Osteoblast (primary cell): ENCODE measurements around the gene MYORG. TPM values are rescaled to one million over a fixed set of nuclear protein-coding genes. Genes with fewer than 3 reads are reported as not detected.

Experiments
- DNase-seq: peaks from one replicate; pipeline ENCODE4 v3.0.0; 2011; ENCODE audit warnings: low spot score, mixed read lengths; ENCODE audit not compliant: insufficient read length; ENCODE audit errors: missing footprints
- H2AFZ ChIP-seq: 2 replicates; pipeline ENCODE4 v1.6.0; 2011; ENCODE audit warnings: mild to moderate bottlenecking, low read length
- H3K27ac ChIP-seq: 2 replicates; pipeline ENCODE4 v1.5.1; 2011; ENCODE audit warnings: mild to moderate bottlenecking, low read depth, low read length, moderate library complexity
- H3K27me3 ChIP-seq: 2 replicates; pipeline ENCODE4 v1.6.0; 2012; ENCODE audit warnings: mild to moderate bottlenecking, control low read depth, inconsistent platforms, low read length, moderate library complexity; ENCODE audit not compliant: insufficient read depth
- H3K36me3 ChIP-seq: 2 replicates; pipeline ENCODE4 v1.5.1; 2011; ENCODE audit warnings: mild to moderate bottlenecking, low read length, control low read depth, moderate library complexity; ENCODE audit not compliant: insufficient read depth
- H3K4me1 ChIP-seq: 2 replicates; pipeline ENCODE4 v1.5.1; 2011; ENCODE audit warnings: mild to moderate bottlenecking, low read length, control low read depth, moderate library complexity; ENCODE audit not compliant: insufficient read depth
- H3K4me2 ChIP-seq: 2 replicates; pipeline ENCODE4 v1.6.0; 2011; ENCODE audit warnings: mild to moderate bottlenecking, low read length; ENCODE audit not compliant: insufficient read depth
- H3K4me3 ChIP-seq: fragments of 200-600 bp; sonication (generic); 3 replicates; pipeline ENCODE4 v1.5.1; 2012; ENCODE audit warnings: mild to moderate bottlenecking, low read length, inconsistent platforms; ENCODE audit not compliant: insufficient read depth
- H3K79me2 ChIP-seq: 2 replicates; pipeline ENCODE4 v1.6.0; 2012; ENCODE audit warnings: mild to moderate bottlenecking, low read length, control low read depth, inconsistent platforms; ENCODE audit not compliant: insufficient read depth
- H3K9me3 ChIP-seq: 2 replicates; pipeline ENCODE4 v1.5.1; 2011; ENCODE audit warnings: low read depth, low read length, control low read depth
- H4K20me1 ChIP-seq: 2 replicates; pipeline ENCODE4 v1.6.0; 2012; ENCODE audit warnings: mild to moderate bottlenecking, low read length, control low read depth; ENCODE audit not compliant: insufficient read depth
- CTCF ChIP-seq: IDR thresholded peaks from 2 replicates; pipeline ENCODE4 v1.5.1; 2011; ENCODE audit warnings: mild to moderate bottlenecking, low read depth, low read length, moderate library complexity; ENCODE audit errors: extremely low read depth
- total RNA-seq: library from RNA; depleted of rRNA; stranded (reverse); fragments of >200 nt; gene quantifications from 2 replicates; pipeline ENCODE4 v1.2.3, GENCODE V29; 2012

The MYORG gene
- total RNA-seq, 1 donor: 0.36 TPM

- no peak for TF ChIP-seq CTCF
- no peak overlapping the region for H2AFZ ChIP-seq
- H3K36me3 ChIP-seq: no peaks in the 10 kb centered on the region
- no peak overlapping the region for H3K4me2 ChIP-seq
- H3K79me2 ChIP-seq: peaks cover 32% of the 10 kb centered on the region
- no peak overlapping the region for H3K27ac ChIP-seq
- DNase-seq: no peak
- H3K27me3 ChIP-seq: no peaks in the 10 kb centered on the region
- H3K4me3 ChIP-seq: no peak overlapping the region
- H4K20me1 ChIP-seq: no peaks in the 10 kb centered on the region
- H3K9me3 ChIP-seq: no peaks in the 10 kb centered on the region
- peaks cover 18% of the 10 kb centered on the region for H3K4me1 ChIP-seq
Observed at GRCh38 chr9:34322899-34323591, 53.7 kb downstream of the MYORG start.

GRCh38 chr9:34321451-34321850 lies 55.2 kb downstream of the MYORG start:
- Histone ChIP-seq H3K9me3 (no peaks in the 10 kb centered on the region), H4K20me1 (no peaks in the 10 kb centered on the region), H3K4me2 (no peak overlapping the region), H3K36me3 (no peaks in the 10 kb centered on the region), H3K4me1 (peaks cover 13% of the 10 kb centered on the region), H3K79me2 (peaks cover 19% of the 10 kb centered on the region), H3K4me3 (no peak overlapping the region), H3K27me3 (no peaks in the 10 kb centered on the region), H3K27ac (no peak overlapping the region), H2AFZ (no peak overlapping the region)
- TF ChIP-seq CTCF: no peak
- no peak for DNase-seq

- no peak overlapping the region for H3K4me3 ChIP-seq
Observed at GRCh38 chr9:34318163-34318790, 58.4 kb downstream of the MYORG start.

More at GRCh38 chr9:34318163-34318790, 58.4 kb downstream of the MYORG start:
- H3K4me1 ChIP-seq: peaks cover 1% of the 10 kb centered on the region
- H4K20me1 ChIP-seq: no peaks in the 10 kb centered on the region
- no peak overlapping the region for H3K27ac ChIP-seq
- no peaks in the 10 kb centered on the region for H3K27me3 ChIP-seq
- no peak for TF ChIP-seq CTCF
- no peaks in the 10 kb centered on the region for H3K9me3 ChIP-seq
- H3K36me3 ChIP-seq: no peaks in the 10 kb centered on the region
- H3K4me2 ChIP-seq: no peak overlapping the region
- peaks cover 9% of the 10 kb centered on the region for H3K79me2 ChIP-seq
- DNase-seq: no peak
- no peak overlapping the region for H2AFZ ChIP-seq
